ENCODE results near the gene USP21. TPM values are rescaled to one million over a fixed set of nuclear protein-coding genes. Genes with fewer than 3 reads are reported as not detected.
A peak's percentile ranks its signal among the peaks of the same experiment; 100 is the strongest.

Gene USP21
- total RNA-seq, 2 donors from 2014 or later: 23.2 to 28.8 TPM

- Histone ChIP-seq H3K27me3 (replicated peaks; ENCODE audit: insufficient read depth) (no peaks in the 10 kb centered on the region), H3K9me3 (no peaks in the 10 kb centered on the region), H3K27ac (peak overlapping the region in 1 of 2 donors; percentile 6), H3K4me3 (no peak overlapping the region), H3K36me3 (peaks cover 34% of the 10 kb centered on the region), H3K4me1 (ENCODE audit: control insufficient read depth in 1 of 2, low read depth in 2 of 2) (peaks cover 8 to 33% of the 10 kb centered on the region in 2 donors)
- DNase-seq (ENCODE audit: low spot score): no peak
- TF ChIP-seq, protein P1, sequence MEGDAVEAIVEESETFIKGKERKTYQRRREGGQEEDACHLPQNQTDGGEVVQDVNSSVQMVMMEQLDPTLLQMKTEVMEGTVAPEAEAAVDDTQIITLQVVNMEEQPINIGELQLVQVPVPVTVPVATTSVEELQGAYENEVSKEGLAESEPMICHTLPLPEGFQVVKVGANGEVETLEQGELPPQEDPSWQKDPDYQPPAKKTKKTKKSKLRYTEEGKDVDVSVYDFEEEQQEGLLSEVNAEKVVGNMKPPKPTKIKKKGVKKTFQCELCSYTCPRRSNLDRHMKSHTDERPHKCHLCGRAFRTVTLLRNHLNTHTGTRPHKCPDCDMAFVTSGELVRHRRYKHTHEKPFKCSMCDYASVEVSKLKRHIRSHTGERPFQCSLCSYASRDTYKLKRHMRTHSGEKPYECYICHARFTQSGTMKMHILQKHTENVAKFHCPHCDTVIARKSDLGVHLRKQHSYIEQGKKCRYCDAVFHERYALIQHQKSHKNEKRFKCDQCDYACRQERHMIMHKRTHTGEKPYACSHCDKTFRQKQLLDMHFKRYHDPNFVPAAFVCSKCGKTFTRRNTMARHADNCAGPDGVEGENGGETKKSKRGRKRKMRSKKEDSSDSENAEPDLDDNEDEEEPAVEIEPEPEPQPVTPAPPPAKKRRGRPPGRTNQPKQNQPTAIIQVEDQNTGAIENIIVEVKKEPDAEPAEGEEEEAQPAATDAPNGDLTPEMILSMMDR (IDR thresholded peaks at IDR 0.05): no peak
- ATAC-seq (ENCODE audit: insufficient number of reproducible peaks, low FRiP score, low read depth): no peak
Measured at GRCh38 chr1:161172349-161172748, 13.0 kb downstream of the USP21 start.

DNA sequence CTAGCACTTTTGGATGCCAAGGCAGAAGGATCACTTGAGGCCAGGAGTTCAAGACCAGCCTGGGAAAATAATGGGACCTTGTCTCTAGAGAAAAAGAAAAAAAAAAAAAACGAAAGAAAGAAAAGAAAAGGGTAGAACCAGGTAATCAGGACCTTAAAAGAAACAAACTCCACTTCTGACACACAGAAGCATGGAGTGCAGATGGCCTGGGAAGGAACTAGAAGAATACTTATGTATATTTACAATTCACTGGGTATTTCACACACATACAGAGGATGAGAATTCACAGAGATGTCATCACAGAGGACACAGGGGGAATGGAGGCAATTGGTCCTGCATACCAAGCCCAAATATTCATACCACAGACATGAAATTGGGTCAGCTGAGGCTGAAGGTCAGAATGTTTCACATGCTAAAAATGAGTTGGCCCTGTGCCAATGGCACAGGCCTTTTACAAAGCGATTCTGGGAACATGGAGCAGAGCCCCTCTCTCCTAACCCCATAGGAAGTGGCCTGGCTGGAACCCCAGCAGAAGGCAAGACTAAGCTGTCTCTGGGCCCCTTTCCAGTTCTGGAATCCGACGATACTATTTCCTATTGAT lies 13.6 kb downstream of the USP21 start:
- no peaks in the 10 kb centered on the region for H3K9me3 ChIP-seq
- no peaks in the 10 kb centered on the region for H3K27me3 ChIP-seq (replicated peaks; ENCODE audit: insufficient read depth)
- peaks cover 8 to 32% of the 10 kb centered on the region in 2 donors for H3K4me1 ChIP-seq (ENCODE audit: control insufficient read depth in 1 of 2, low read depth in 2 of 2)
- ATAC-seq (ENCODE audit: insufficient number of reproducible peaks, low FRiP score, low read depth) (no peak), DNase-seq (ENCODE audit: low spot score) (no peak)
- peak overlapping the region; percentile 18 to 21 for H3K27ac ChIP-seq
- H3K36me3 ChIP-seq: peaks cover 34% of the 10 kb centered on the region
- no peak overlapping the region for H3K4me3 ChIP-seq
- TF ChIP-seq, protein P1 (IDR thresholded peaks at IDR 0.05): no peak

DNA sequence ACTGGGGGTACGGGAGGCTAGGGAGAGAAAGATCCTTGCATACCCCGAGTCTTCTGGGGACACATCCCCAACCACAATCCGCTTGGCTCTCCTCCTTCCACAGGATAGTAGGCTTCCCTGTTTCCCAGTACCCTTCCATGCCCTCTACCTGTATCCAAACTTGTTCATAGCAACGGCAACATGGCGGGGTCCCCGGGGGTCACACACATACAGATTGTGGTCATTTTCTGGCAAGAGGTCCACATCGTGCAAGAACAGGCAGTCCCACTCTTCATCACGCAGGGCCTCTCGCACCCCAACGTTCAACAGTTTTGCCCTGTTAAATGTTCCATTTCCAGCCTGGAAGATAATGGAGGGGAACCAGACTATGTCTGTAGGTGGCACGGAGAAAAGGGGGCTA lies 14.4 kb downstream of the USP21 start:
- ATAC-seq (ENCODE audit: insufficient number of reproducible peaks, low FRiP score, low read depth) (no peak), DNase-seq (ENCODE audit: low spot score) (no peak)
- H3K4me1 ChIP-seq (ENCODE audit: control insufficient read depth in 1 of 2, low read depth in 2 of 2): peaks cover 8 to 34% of the 10 kb centered on the region in 2 donors

GRCh38 chr1:161174911-161175310 lies 15.6 kb downstream of the USP21 start:
- H3K4me1 ChIP-seq (ENCODE audit: control insufficient read depth in 1 of 2, low read depth in 2 of 2): peaks cover 8 to 34% of the 10 kb centered on the region in 2 donors
- H3K4me3 ChIP-seq: no peak overlapping the region
- ATAC-seq (ENCODE audit: insufficient number of reproducible peaks, low FRiP score, low read depth) (no peak), DNase-seq (ENCODE audit: low spot score) (no peak)
- H3K27me3 ChIP-seq (replicated peaks; ENCODE audit: insufficient read depth): no peaks in the 10 kb centered on the region
- H3K36me3 ChIP-seq: peaks cover 30% of the 10 kb centered on the region
- TF ChIP-seq, protein P1 (IDR thresholded peaks at IDR 0.05): no peak
- H3K27ac ChIP-seq: no peak overlapping the region
- no peaks in the 10 kb centered on the region for H3K9me3 ChIP-seq

More for the DNA sequence above, 14.4 kb downstream of the USP21 start:
- no peaks in the 10 kb centered on the region for H3K27me3 ChIP-seq (replicated peaks; ENCODE audit: insufficient read depth)
- H3K4me3 ChIP-seq: no peak overlapping the region
- no peaks in the 10 kb centered on the region for H3K9me3 ChIP-seq
- H3K36me3 ChIP-seq: peaks cover 34% of the 10 kb centered on the region
- TF ChIP-seq, protein P1 (IDR thresholded peaks at IDR 0.05): no peak
- H3K27ac ChIP-seq: no peak overlapping the region

DNA sequence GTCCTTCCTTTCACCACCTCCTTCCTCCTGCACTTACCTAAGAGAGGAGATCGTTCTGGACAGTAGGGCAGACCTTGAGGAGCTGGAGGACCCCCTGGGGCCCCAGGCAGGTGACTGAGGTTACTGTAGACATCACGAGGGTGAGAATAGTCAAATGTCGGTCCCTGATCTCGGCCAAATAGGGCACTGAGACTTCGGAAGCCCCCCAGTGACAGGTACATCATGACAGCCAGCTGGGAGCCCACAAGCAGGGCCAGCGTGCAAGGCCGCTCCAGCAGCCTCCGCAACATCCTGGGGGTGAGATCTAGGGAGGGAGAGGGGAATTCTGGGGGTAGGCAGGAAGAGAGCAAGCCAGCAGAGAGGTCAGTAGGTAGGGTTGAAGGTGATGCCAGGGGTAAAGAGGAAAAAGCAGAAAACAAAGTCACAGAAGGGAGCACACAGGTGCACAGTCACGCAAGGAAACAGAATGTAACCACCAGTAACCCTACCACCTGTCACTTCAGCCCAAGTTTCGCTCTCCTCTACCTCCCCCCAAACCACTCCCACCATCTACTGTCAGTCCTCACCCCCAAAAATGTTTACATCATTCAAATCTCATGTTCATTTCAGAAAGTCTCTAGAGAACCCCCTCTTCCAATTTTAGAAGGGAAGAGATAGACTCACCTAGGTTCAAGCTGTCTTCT lies 16.6 kb downstream of the USP21 start:
- ATAC-seq (ENCODE audit: insufficient number of reproducible peaks, low FRiP score, low read depth): no peak
- peak overlapping the region; percentile 82 for H3K4me3 ChIP-seq
- no peaks in the 10 kb centered on the region for H3K9me3 ChIP-seq
- H3K27me3 ChIP-seq (replicated peaks; ENCODE audit: insufficient read depth): no peaks in the 10 kb centered on the region
- DNase-seq (ENCODE audit: low spot score): no peak
- TF ChIP-seq, protein P1 (IDR thresholded peaks at IDR 0.05): no peak
- peaks cover 26% of the 10 kb centered on the region for H3K36me3 ChIP-seq
- peaks cover 8 to 34% of the 10 kb centered on the region in 2 donors for H3K4me1 ChIP-seq (ENCODE audit: control insufficient read depth in 1 of 2, low read depth in 2 of 2)
- H3K27ac ChIP-seq: peak overlapping the region; percentile 83 to 91

Measured in thoracic aorta (tissue), 2 donors.